Smooth muscle cell (in vitro differentiated cells): ENCODE data around the gene CRIM1. TPM values are rescaled to one million over a fixed set of nuclear protein-coding genes. Genes with fewer than 3 reads are reported as not detected.
A peak's percentile ranks its signal among the peaks of the same experiment; 100 is the strongest.

Source experiments
- DNase-seq: peaks from one replicate; lab custom pipeline; 2025; ENCODE audit not compliant: unreplicated experiment; lab: John Stamatoyannopoulos, UW
- H2AFZ ChIP-seq: fragments of 200-600 bp; sonication (generic); 2 replicates; pipeline ENCODE4 v1.6.0; 2016; ENCODE audit warnings: antibody characterized with exemption, low read depth, mild to moderate bottlenecking
- H3F3A ChIP-seq: fragments of 200-600 bp; sonication (generic); 2 replicates; pipeline ENCODE4 v1.6.0; 2017; ENCODE audit warnings: antibody characterized with exemption, low read depth
- H3K27ac ChIP-seq: fragments of 200-600 bp; sonication (generic); 2 replicates; pipeline ENCODE4 v1.5.1; 2016; ENCODE audit warnings: low read depth, mild to moderate bottlenecking
- H3K27me3 ChIP-seq: fragments of 200-600 bp; sonication (generic); 2 replicates; pipeline ENCODE4 v1.6.1; 2016; ENCODE audit warnings: low read depth, mild to moderate bottlenecking
- H3K36me3 ChIP-seq: fragments of 200-600 bp; sonication (generic); 2 replicates; pipeline ENCODE4 v1.5.1; 2016; ENCODE audit warnings: low read depth
- H3K4me1 ChIP-seq: fragments of 200-600 bp; sonication (generic); 2 replicates; pipeline ENCODE4 v1.5.1; 2016; ENCODE audit warnings: low read depth
- H3K4me2 ChIP-seq: fragments of 200-600 bp; sonication (generic); 2 replicates; pipeline ENCODE4 v1.6.0; 2016; ENCODE audit warnings: mild to moderate bottlenecking
- H3K4me3 ChIP-seq: fragments of 200-600 bp; sonication (generic); 2 replicates; pipeline ENCODE4 v1.5.1; 2016; ENCODE audit warnings: mild to moderate bottlenecking
- H3K79me2 ChIP-seq: fragments of 200-600 bp; sonication (generic); 2 replicates; pipeline ENCODE4 v1.6.0; 2016; ENCODE audit warnings: low read depth, mild to moderate bottlenecking
- H3K9ac ChIP-seq: fragments of 200-600 bp; sonication (generic); 2 replicates; pipeline ENCODE4 v1.6.0; 2016; ENCODE audit warnings: low read depth
- H3K9me3 ChIP-seq: fragments of 200-600 bp; sonication (generic); replicated peaks from 2 replicates; pipeline ENCODE4 v1.5.1; 2016; ENCODE audit warnings: low read depth
- H4K20me1 ChIP-seq: fragments of 200-600 bp; sonication (generic); 2 replicates; pipeline ENCODE4 v1.6.0; 2016; ENCODE audit warnings: low read depth
- CTCF ChIP-seq: fragments of 200-600 bp; sonication (generic); IDR thresholded peaks from 2 replicates; pipeline ENCODE4 v1.5.1; 2017; ENCODE audit warnings: borderline replicate concordance, mild to moderate bottlenecking, antibody characterized with exemption; ENCODE audit not compliant: insufficient read depth, poor library complexity, severe bottlenecking
- WGBS: methylation state at CpG from one replicate; pipeline ENCODE4 v1.1.7; 2016; ENCODE audit warnings: low lambda C conversion rate; 5-methylcytosine and 5-hydroxymethylcytosine counted together
- polyA plus RNA-seq: library from polyadenylated mRNA; unstranded; fragments of >200 nt; fragmentation: Nextera tagmentation; extraction: Ambion mirVana; gene quantifications from 2 replicates; pipeline ENCODE4 v1.2.1, GENCODE V29; 2016
- total RNA-seq: library from RNA; depleted of rRNA; stranded (reverse); fragments of >200 nt; gene quantifications from 2 replicates; pipeline ENCODE4 v1.2.3, GENCODE V29; 2014

Gene CRIM1
- total and polyA plus RNA-seq, 2 experiments from 2014 or later = 10.1 to 28.0 TPM

GRCh38 chr2:36393738-36394256 is 38.2 kb downstream of the CRIM1 start:
- H3K27ac ChIP-seq = no peak overlapping the region
- no peak for DNase-seq
- no peaks in the 10 kb centered on the region for H4K20me1 ChIP-seq

GRCh38 chr2:36394804-36395203 is 39.2 kb downstream of the CRIM1 start:
- Histone ChIP-seq H3K27me3 (no peaks in the 10 kb centered on the region), H3F3A (no peaks in the 10 kb centered on the region), H3K4me2 (no peak overlapping the region), H3K9ac (no peak overlapping the region), H3K36me3 (no peaks in the 10 kb centered on the region), H2AFZ (no peak overlapping the region), H3K4me3 (no peak overlapping the region), H3K27ac (no peak overlapping the region), H3K79me2 (no peaks in the 10 kb centered on the region), H3K9me3 (no peaks in the 10 kb centered on the region), H4K20me1 (no peaks in the 10 kb centered on the region), H3K4me1 (no peaks in the 10 kb centered on the region)
- WGBS = 87% methylated on average over 6 of the region's 6 CpGs
- DNase-seq = no peak
- TF ChIP-seq CTCF = no peak

More at GRCh38 chr2:36393738-36394256, 38.2 kb downstream of the CRIM1 start:
- no peaks in the 10 kb centered on the region for H3K9me3 ChIP-seq
- no peak overlapping the region for H3K4me3 ChIP-seq
- no peaks in the 10 kb centered on the region for H3F3A ChIP-seq
- no peak for TF ChIP-seq CTCF
- H3K36me3 ChIP-seq = no peaks in the 10 kb centered on the region
- no peaks in the 10 kb centered on the region for H3K4me1 ChIP-seq
- no peaks in the 10 kb centered on the region for H3K27me3 ChIP-seq
- no peaks in the 10 kb centered on the region for H3K79me2 ChIP-seq
- no peak overlapping the region for H3K9ac ChIP-seq
- no peak overlapping the region for H3K4me2 ChIP-seq
- H2AFZ ChIP-seq = no peak overlapping the region
- 94% methylated on average over 4 of the region's 4 CpGs for WGBS

- Histone ChIP-seq H3K9ac (no peak overlapping the region), H3K27me3 (no peaks in the 10 kb centered on the region), H2AFZ (no peak overlapping the region), H3K79me2 (no peaks in the 10 kb centered on the region), H3F3A (no peaks in the 10 kb centered on the region), H3K9me3 (no peaks in the 10 kb centered on the region), H3K4me1 (no peaks in the 10 kb centered on the region), H4K20me1 (no peaks in the 10 kb centered on the region), H3K4me3 (no peak overlapping the region), H3K4me2 (no peak overlapping the region), H3K27ac (peak overlapping the region; percentile 27), H3K36me3 (no peaks in the 10 kb centered on the region)
- TF ChIP-seq CTCF = no peak
- DNase-seq = no peak
- 55% methylated on average over 4 of the region's 4 CpGs for WGBS
These were observed 40.3 kb downstream of the CRIM1 start for GRCh38 chr2:36395866-36396265.

GRCh38 chr2:36396878-36397539 is 41.4 kb downstream of the CRIM1 start:
- Histone ChIP-seq H3K27me3 (no peaks in the 10 kb centered on the region), H4K20me1 (no peaks in the 10 kb centered on the region), H3K4me1 (no peaks in the 10 kb centered on the region), H3K9me3 (no peaks in the 10 kb centered on the region), H3K79me2 (no peaks in the 10 kb centered on the region), H3K27ac (no peak overlapping the region), H3F3A (no peaks in the 10 kb centered on the region), H3K9ac (no peak overlapping the region), H3K36me3 (no peaks in the 10 kb centered on the region), H3K4me2 (no peak overlapping the region), H3K4me3 (no peak overlapping the region), H2AFZ (no peak overlapping the region)
- DNase-seq = no peak
- no peak for TF ChIP-seq CTCF
- WGBS = 94% methylated on average over 9 of the region's 9 CpGs
